ENCODE measurements around the gene FOXN3. TPM values are rescaled to one million over a fixed set of nuclear protein-coding genes. Genes with fewer than 3 reads are reported as not detected.

FOXN3 gene
- total and polyA plus RNA-seq, 2 donors (not counting 3 experiments of a cell fraction or from before 2014, with no cell fraction given) = 16.9 to 41.8 TPM

DNA sequence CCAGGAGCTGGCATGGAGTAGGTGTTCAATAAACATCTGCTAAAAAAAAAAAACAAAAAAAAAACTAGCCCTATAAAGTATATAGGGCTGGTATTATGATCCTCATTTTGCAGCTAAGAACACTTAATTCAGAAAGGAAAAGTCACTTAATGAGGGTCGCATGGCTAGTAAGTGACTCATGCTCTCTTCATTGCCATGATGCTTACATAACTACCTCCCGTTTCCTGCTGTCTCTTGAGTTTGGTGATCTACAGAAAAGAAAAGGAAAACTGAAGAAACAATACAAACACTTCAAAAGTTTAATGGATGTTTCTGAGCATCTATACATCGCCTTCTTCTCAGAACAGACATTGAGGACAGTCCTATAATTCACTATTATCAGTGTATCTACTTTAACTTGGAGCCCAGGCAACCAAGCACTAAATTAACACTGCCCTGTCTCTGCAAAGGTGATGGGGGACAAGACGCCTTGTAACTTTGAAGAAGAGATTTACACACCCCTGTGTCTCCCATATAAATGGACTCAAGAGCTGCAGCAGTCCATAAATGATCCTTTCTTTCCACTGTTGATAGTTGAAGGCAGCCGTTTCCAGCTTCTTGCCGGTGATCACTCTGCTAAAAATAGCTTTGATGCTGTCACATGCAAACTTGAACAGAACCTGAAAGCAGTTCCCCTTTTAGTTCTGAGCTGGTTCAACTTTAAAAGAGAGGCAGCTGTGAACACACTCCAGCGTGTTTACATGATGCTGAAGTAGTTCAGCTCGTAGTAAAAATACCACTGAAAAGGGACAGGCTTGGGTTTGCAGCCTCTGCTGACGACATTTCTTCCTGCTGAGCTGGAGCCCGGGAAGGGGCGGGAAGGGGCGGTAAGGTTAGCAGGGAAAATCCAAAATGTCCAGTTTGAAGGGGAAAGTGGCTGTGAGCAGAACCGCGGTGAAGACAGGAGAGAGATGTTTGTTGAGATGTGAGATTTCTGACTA, 113.3 kb downstream of the FOXN3 start:
- Histone ChIP-seq H3K9ac (replicated peaks; ENCODE audit: extremely low read depth, insufficient read depth, low read length) (peak overlapping the region; percentile 59), H3K27me3 (ENCODE audit: control insufficient read depth in 2 of 2, insufficient read depth in 2 of 2, low read length in 2 of 2) (no peaks in the 10 kb centered on the region), H4K20me1 (replicated peaks; ENCODE audit: control insufficient read depth, extremely low read depth, insufficient read depth, low read length) (no peaks in the 10 kb centered on the region), H3K4me2 (ENCODE audit: insufficient read depth, low read length) (peak overlapping the region; percentile 73), H3K79me2 (ENCODE audit: control insufficient read depth, insufficient read depth, low read length) (no peaks in the 10 kb centered on the region), H2AFZ (ENCODE audit: low read depth, low read length) (no peak overlapping the region), H3K9me1 (replicated peaks; ENCODE audit: control insufficient read depth, extremely low read depth, insufficient read depth, low read length) (no peaks in the 10 kb centered on the region), H3K9me3 (replicated peaks; ENCODE audit: control insufficient read depth, insufficient read depth, low read length) (no peaks in the 10 kb centered on the region), H3K27ac (ENCODE audit: insufficient read depth, low read depth, low read length) (peak overlapping the region; percentile 71), H3K4me1 (ENCODE audit: control insufficient read depth, extremely low read depth, insufficient read depth, low read length) (peaks cover 40% of the 10 kb centered on the region), H3K4me3 (replicated peaks in 1 of 3; ENCODE audit: insufficient read depth in 1 of 3, low read depth in 1 of 3, low read length in 3 of 3) (peak overlapping the region in 1 of 3 experiments; percentile 24), H3K36me3 (ENCODE audit: control insufficient read depth in 2 of 2, extremely low read depth in 1 of 2, insufficient read depth in 2 of 2, low read length in 2 of 2) (no peaks in the 10 kb centered on the region)
- ChIA-PET POLR2A (interaction anchor here (0.7 kb wide), 1 partner anchor 556 kb away, joined by 8 read pairs; no protein-coding TSS in a partner anchor), CTCF (interaction anchor here (0.7 to 2.6 kb wide), 7 partner anchors 11 to 631 kb away, joined by 3 to 11 read pairs (median 3); no protein-coding TSS in a partner anchor)
- intact Hi-C loops (cut with micrococcal nuclease) (loop anchor here (2.0 to 5.0 kb wide), 4 partner anchors 83 to 314 kb away; partner anchors contain the start of gene FOXN3), dilution Hi-C loops (cut with MboI; ENCODE audit: extremely low pct_ligation_motif_present, low sequenced_read_pairs) (no loop called here)
- TF ChIP-seq POLR2A (IDR thresholded peaks at IDR 0.05; ENCODE audit: low read depth, low read length) (no peak), FOS (IDR thresholded peaks at IDR 0.05; ENCODE audit: borderline replicate concordance, insufficient read depth, low read length) (peak; percentile 63), POLR2AphosphoS5 (IDR thresholded peaks at IDR 0.05; ENCODE audit: insufficient read depth, low read depth, low read length) (no peak), MYC (IDR thresholded peaks at IDR 0.05; ENCODE audit: low read depth, low read length) (no peak), JUN (IDR thresholded peaks at IDR 0.05; ENCODE audit: borderline replicate concordance, insufficient read depth, insufficient read length, low read depth) (peak; percentile 50), GATA2 (IDR thresholded peaks at IDR 0.05; ENCODE audit: insufficient read depth, insufficient read length, low read depth, low read length) (no peak)
- TF ChIP-seq, protein P1, sequence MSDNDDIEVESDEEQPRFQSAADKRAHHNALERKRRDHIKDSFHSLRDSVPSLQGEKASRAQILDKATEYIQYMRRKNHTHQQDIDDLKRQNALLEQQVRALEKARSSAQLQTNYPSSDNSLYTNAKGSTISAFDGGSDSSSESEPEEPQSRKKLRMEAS (IDR thresholded peaks at IDR 0.05; ENCODE audit: insufficient read depth, insufficient read length) = no peak
- TF ChIP-seq, protein P2, sequence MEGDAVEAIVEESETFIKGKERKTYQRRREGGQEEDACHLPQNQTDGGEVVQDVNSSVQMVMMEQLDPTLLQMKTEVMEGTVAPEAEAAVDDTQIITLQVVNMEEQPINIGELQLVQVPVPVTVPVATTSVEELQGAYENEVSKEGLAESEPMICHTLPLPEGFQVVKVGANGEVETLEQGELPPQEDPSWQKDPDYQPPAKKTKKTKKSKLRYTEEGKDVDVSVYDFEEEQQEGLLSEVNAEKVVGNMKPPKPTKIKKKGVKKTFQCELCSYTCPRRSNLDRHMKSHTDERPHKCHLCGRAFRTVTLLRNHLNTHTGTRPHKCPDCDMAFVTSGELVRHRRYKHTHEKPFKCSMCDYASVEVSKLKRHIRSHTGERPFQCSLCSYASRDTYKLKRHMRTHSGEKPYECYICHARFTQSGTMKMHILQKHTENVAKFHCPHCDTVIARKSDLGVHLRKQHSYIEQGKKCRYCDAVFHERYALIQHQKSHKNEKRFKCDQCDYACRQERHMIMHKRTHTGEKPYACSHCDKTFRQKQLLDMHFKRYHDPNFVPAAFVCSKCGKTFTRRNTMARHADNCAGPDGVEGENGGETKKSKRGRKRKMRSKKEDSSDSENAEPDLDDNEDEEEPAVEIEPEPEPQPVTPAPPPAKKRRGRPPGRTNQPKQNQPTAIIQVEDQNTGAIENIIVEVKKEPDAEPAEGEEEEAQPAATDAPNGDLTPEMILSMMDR (IDR thresholded peaks at IDR 0.05; ENCODE audit: extremely low read depth in 1 of 2, insufficient read depth in 1 of 2, low read depth in 1 of 2, low read length in 2 of 2) = no peak
- peak; percentile 78 for FAIRE-seq
- BruUV-seq (replicated peaks) = no TSS peak
- DNase-seq (ENCODE audit: low read depth, low spot score) = peak; percentile 83
